ENCODE results near the gene GGA1. TPM values are rescaled to one million over a fixed set of nuclear protein-coding genes. Genes with fewer than 3 reads are reported as not detected.

Gene GGA1
- total RNA-seq, 1 experiment from 2014 or later = 99.2 TPM

- Histone ChIP-seq H3K36me3 (ENCODE audit: low read depth) (no peaks in the 10 kb centered on the region), H2AFZ (no peak overlapping the region), H3K4me1 (replicated peaks; ENCODE audit: insufficient read depth) (peaks cover 41% of the 10 kb centered on the region), H3K79me2 (ENCODE audit: low read depth) (0 out of 2 replicates have a peak, but pooled peaks cover 3% of the 10 kb centered on the region), H3K27ac (no peak overlapping the region), H3F3A (ENCODE audit: insufficient read depth, low read depth) (peaks cover 50% of the 10 kb centered on the region), H4K20me1 (ENCODE audit: insufficient read depth) (no peaks in the 10 kb centered on the region), H3K4me2 (no peak overlapping the region), H3K27me3 (ENCODE audit: insufficient read depth, low read depth) (no peaks in the 10 kb centered on the region), H3K9me2 (ENCODE audit: insufficient read depth) (no peaks in the 10 kb centered on the region), H3K4me3 (no peak overlapping the region), H3K9me3 (ENCODE audit: insufficient read depth, low read depth) (no peaks in the 10 kb centered on the region)
- CTCF ChIA-PET = interaction anchor here (0.6 kb wide), 1 partner anchor 127 kb away, joined by 6 read pairs; no protein-coding TSS in a partner anchor
- BruUV-seq (replicated peaks) = no TSS peak
- no peak for DNase-seq
- TF ChIP-seq CTCF (conservative IDR thresholded peaks at IDR 0.05) = no peak
- no peak for TF ChIP-seq EZH2 (IDR thresholded peaks at IDR 0.05; ENCODE audit: low read depth)
- intact Hi-C loops (cut with micrococcal nuclease; ENCODE audit: unreplicated experiment) = loop anchor here (10.0 kb wide), 1 partner anchor 128 kb away; no protein-coding TSS in a partner anchor
- POLR2A ChIA-PET (ENCODE audit: unreplicated experiment) = interaction anchor here (0.6 to 0.7 kb wide), 2 partner anchors 10 to 24 kb away, joined by 3 to 5 read pairs; no protein-coding TSS in a partner anchor
These were observed 63.7 kb downstream of the GGA1 start for GRCh38 chr22:37672206-37672919.

GRCh38 chr22:37672920-37673455, 64.4 kb downstream of the GGA1 start:
- Histone ChIP-seq H3K9me3 (ENCODE audit: insufficient read depth, low read depth) (no peaks in the 10 kb centered on the region), H3K27me3 (ENCODE audit: insufficient read depth, low read depth) (no peaks in the 10 kb centered on the region), H3K36me3 (ENCODE audit: low read depth) (no peaks in the 10 kb centered on the region), H3K4me3 (no peak overlapping the region), H3K79me2 (ENCODE audit: low read depth) (no peaks in the 10 kb centered on the region), H3K4me2 (no peak overlapping the region), H3K4me1 (replicated peaks; ENCODE audit: insufficient read depth) (peaks cover 43% of the 10 kb centered on the region), H3K27ac (no peak overlapping the region), H3K9me2 (ENCODE audit: insufficient read depth) (no peaks in the 10 kb centered on the region), H4K20me1 (ENCODE audit: insufficient read depth) (no peaks in the 10 kb centered on the region), H3F3A (ENCODE audit: insufficient read depth, low read depth) (peaks cover 46% of the 10 kb centered on the region), H2AFZ (no peak overlapping the region)
- intact Hi-C loops (cut with micrococcal nuclease; ENCODE audit: unreplicated experiment) = loop anchor here (10.0 kb wide), 1 partner anchor 128 kb away; no protein-coding TSS in a partner anchor
- ChIA-PET POLR2A (ENCODE audit: unreplicated experiment) (no interaction called here), CTCF (no interaction called here)
- BruUV-seq (replicated peaks) = no TSS peak
- no peak for DNase-seq
- TF ChIP-seq CTCF (conservative IDR thresholded peaks at IDR 0.05) = no peak
- no peak for TF ChIP-seq EZH2 (IDR thresholded peaks at IDR 0.05; ENCODE audit: low read depth)

GRCh38 chr22:37674248-37674647, 65.6 kb downstream of the GGA1 start:
- no peak for DNase-seq
- no peak for TF ChIP-seq CTCF (conservative IDR thresholded peaks at IDR 0.05)
- no peak for TF ChIP-seq EZH2 (IDR thresholded peaks at IDR 0.05; ENCODE audit: low read depth)
- Histone ChIP-seq H3F3A (ENCODE audit: insufficient read depth, low read depth) (peaks cover 37% of the 10 kb centered on the region), H3K4me2 (peak overlapping the region; percentile 88), H3K27ac (peak overlapping the region; percentile 27; the same call in 1 of the 2 replicates), H2AFZ (no peak overlapping the region), H3K27me3 (ENCODE audit: insufficient read depth, low read depth) (no peaks in the 10 kb centered on the region), H3K4me3 (no peak overlapping the region), H3K4me1 (replicated peaks; ENCODE audit: insufficient read depth) (peaks cover 46% of the 10 kb centered on the region), H3K79me2 (ENCODE audit: low read depth) (no peaks in the 10 kb centered on the region), H3K9me3 (ENCODE audit: insufficient read depth, low read depth) (no peaks in the 10 kb centered on the region), H3K36me3 (ENCODE audit: low read depth) (no peaks in the 10 kb centered on the region), H3K9me2 (ENCODE audit: insufficient read depth) (no peaks in the 10 kb centered on the region), H4K20me1 (ENCODE audit: insufficient read depth) (no peaks in the 10 kb centered on the region)
- no TSS peak for BruUV-seq (replicated peaks)
- intact Hi-C loops (cut with micrococcal nuclease; ENCODE audit: unreplicated experiment) = loop anchor here (10.0 kb wide), 1 partner anchor 129 kb away; no protein-coding TSS in a partner anchor
- ChIA-PET CTCF (interaction anchor here (0.6 kb wide), 1 partner anchor 57 kb away, joined by 4 read pairs; no protein-coding TSS in a partner anchor), POLR2A (ENCODE audit: unreplicated experiment) (no interaction called here)

Measured in PC-9 (cell line).